HepG2 (cell line): Measurements from ENCODE around the gene SIGLEC15. TPM values are rescaled to one million over a fixed set of nuclear protein-coding genes. Genes with fewer than 3 reads are reported as not detected.

Experiments used
- ATAC-seq: fragments of 200-7000 bp; cut with Tn5 transposase; 3 replicates; pipeline ENCODE4 v1.9.1; 2020; ENCODE audit warnings: mild to moderate bottlenecking, moderate library complexity
- BruUV-seq: library from RNA; stranded (reverse); fragments of 400-500 nt; replicated peaks from 2 replicates; lab custom pipeline; 2021; lab: Mats Ljungman, UMichigan
- CTCF ChIA-PET: fragments of 300-600 bp; formaldehyde crosslinking; extraction: SDS; loops from one replicate; lab custom pipeline; 2021; ENCODE audit warnings: low total read pairs, inconsistent platforms, low intra/inter-chr PET ratio; lab: Yijun Ruan, JAX
- POLR2A ChIA-PET: fragments of 350-600 bp; sonication (Branson Sonifier 250); formaldehyde crosslinking; loops from one replicate; lab custom pipeline; 2020; ENCODE audit warnings: antibody characterized with exemption, inconsistent platforms; lab: Yijun Ruan, JAX
- DNase-seq: peaks from one replicate; pipeline ENCODE4 v3.0.0-alpha.2; 2015; ENCODE audit warnings: low spot score
- FAIRE-seq: peaks from 3 replicates; lab custom pipeline; 2011; peaks lifted over from hg19 to GRCh38; lab: Jason Lieb, UNC
- H2AFZ ChIP-seq: one replicate; pipeline ENCODE4 v1.6.1; 2011; ENCODE audit warnings: low read length, inconsistent platforms
- H3K27ac ChIP-seq: fragments of 300-600 bp; 3 replicates; pipeline ENCODE4 v1.8.0; 2011; ENCODE audit warnings: mixed run types, mild to moderate bottlenecking, mixed read lengths, low read length, inconsistent platforms; ENCODE audit not compliant: insufficient read depth; ENCODE audit errors: extremely low read length
- H3K27me3 ChIP-seq, 2 experiments: fragments of 200-600 bp in 1 of 2; 2 replicates in 1 of 2; 3 replicates in 1 of 2; pipeline versions ENCODE4 v1.6.0 to v1.8.0; 2011; ENCODE audit warnings: low read length in 2 of 2, mild to moderate bottlenecking in 2 of 2, moderate library complexity in 2 of 2, inconsistent platforms in 1 of 2; ENCODE audit not compliant: insufficient read depth in 2 of 2, control insufficient read depth in 1 of 2
- H3K36me3 ChIP-seq, 2 experiments: fragments of 200-600 bp in 1 of 2; replicated peaks in 1 of 2; 2 replicates in 1 of 2; 3 replicates in 1 of 2; pipeline versions ENCODE4 v1.5.1 to v1.8.0; 2011; ENCODE audit warnings: low read length in 2 of 2, inconsistent platforms in 1 of 2; ENCODE audit not compliant: insufficient read depth in 2 of 2, control insufficient read depth in 1 of 2
- H3K4me1 ChIP-seq: 2 replicates; pipeline ENCODE4 v1.5.1; 2012; ENCODE audit warnings: low read length, inconsistent platforms; ENCODE audit not compliant: insufficient read depth
- H3K4me2 ChIP-seq: 2 replicates; pipeline ENCODE4 v1.6.0; 2011; ENCODE audit warnings: low read depth, low read length, inconsistent platforms
- H3K4me3 ChIP-seq, 3 experiments: fragments of 200-600 bp in 1 of 3; sonication (generic), shearing (Covaris generic) in 1 of 3; replicated peaks in 1 of 3; 2 replicates each; pipeline ENCODE4 v1.5.1; 2011 to 2016; ENCODE audit warnings: low read length in 3 of 3, inconsistent platforms in 2 of 3, low read depth in 2 of 3, mild to moderate bottlenecking in 2 of 3, control low read depth in 1 of 3, mixed read lengths in 1 of 3; ENCODE audit not compliant: insufficient read depth in 1 of 3
- H3K79me2 ChIP-seq: one replicate; pipeline ENCODE4 v1.6.1; 2011; ENCODE audit warnings: low read length, inconsistent platforms; ENCODE audit not compliant: insufficient read depth
- H3K9ac ChIP-seq: 2 replicates; pipeline ENCODE4 v1.6.0; 2011; ENCODE audit warnings: mild to moderate bottlenecking, low read depth, low read length, inconsistent platforms; ENCODE audit not compliant: insufficient read depth
- H3K9me3 ChIP-seq: 2 replicates; pipeline ENCODE4 v1.5.1; 2012; ENCODE audit warnings: mild to moderate bottlenecking, low read length
- H4K20me1 ChIP-seq: 2 replicates; pipeline ENCODE4 v1.6.0; 2011; ENCODE audit warnings: inconsistent platforms, mild to moderate bottlenecking, low read length, moderate library complexity; ENCODE audit not compliant: insufficient read depth
- ARID4A ChIP-seq: sonication (generic); formaldehyde crosslinking; IDR thresholded peaks from 2 replicates; pipeline ENCODE4 v1.5.0; 2020; ENCODE audit warnings: mild to moderate bottlenecking, missing genetic modification reagents, borderline replicate concordance
- ATF5 ChIP-seq: sonication (generic); formaldehyde crosslinking; IDR thresholded peaks from 2 replicates; pipeline ENCODE4 v1.4.0; 2020; ENCODE audit warnings: mild to moderate bottlenecking, low read depth, missing genetic modification reagents
- CERS6 ChIP-seq: sonication (generic); formaldehyde crosslinking; IDR thresholded peaks from 2 replicates; pipeline ENCODE4 v1.5.0; 2020; ENCODE audit warnings: missing genetic modification reagents
- FOSL2 ChIP-seq: sonication (generic); formaldehyde crosslinking; IDR thresholded peaks from 2 replicates; pipeline ENCODE4 v1.4.0; 2020; ENCODE audit warnings: missing genetic modification reagents
- GABPB1 ChIP-seq: IDR thresholded peaks from 2 replicates; pipeline ENCODE4 v1.6.1; 2016; ENCODE audit warnings: mild to moderate bottlenecking, missing genetic modification reagents, moderate library complexity, missing compliant biosample characterization
- NFATC3 ChIP-seq: sonication (generic); formaldehyde crosslinking; IDR thresholded peaks from 2 replicates; pipeline ENCODE4 v1.5.1; 2020; ENCODE audit warnings: mild to moderate bottlenecking, missing genetic modification reagents
- RBM22 ChIP-seq: fragments of 200-400 bp; formaldehyde crosslinking; optimal IDR thresholded peaks from 2 replicates; pipeline ENCODE3; 2017; ENCODE audit warnings: mild to moderate bottlenecking, low read length, moderate library complexity
- SMC3 ChIP-seq: IDR thresholded peaks from 2 replicates; pipeline ENCODE4 v1.6.1; 2011; ENCODE audit warnings: low read length, improper control_type of control experiment
- ZBTB37 ChIP-seq: sonication (generic); formaldehyde crosslinking; IDR thresholded peaks from 2 replicates; pipeline ENCODE4 v1.4.0; 2020; ENCODE audit warnings: mild to moderate bottlenecking, missing genetic modification reagents
- ZFP1 ChIP-seq: IDR thresholded peaks from 2 replicates; pipeline ENCODE4 v1.6.1; 2016
- ZNF281 ChIP-seq: sonication (generic); formaldehyde crosslinking; IDR thresholded peaks from 2 replicates; pipeline ENCODE4 v1.4.0; 2020; ENCODE audit warnings: missing genetic modification reagents, borderline replicate concordance
- ZNF567 ChIP-seq: sonication (generic); formaldehyde crosslinking; IDR thresholded peaks from 2 replicates; pipeline ENCODE4 v1.8.1; 2023; ENCODE audit warnings: mild to moderate bottlenecking, missing genetic modification reagents, borderline replicate concordance
- WGBS: methylation state at CpG from one replicate; pipeline ENCODE4 v1.1.6; 2017; ENCODE audit warnings: low lambda C conversion rate; 5-methylcytosine and 5-hydroxymethylcytosine counted together
- in situ Hi-C: cut with HindIII; loops from 2 replicates; pipeline ENCODE4 v1.10.0; 2017; ENCODE audit warnings: low pct_unique_long_range_greater_than_20kb; ENCODE audit not compliant: extremely low pct_ligation_motif_present
- intact Hi-C: fragments of 100-400 bp; cut with micrococcal nuclease; formaldehyde crosslinking; loops from one replicate; pipeline ENCODE4 v1.10.0; 2022; ENCODE audit not compliant: unreplicated experiment
- polyA plus RNA-seq, 8 experiments: library from polyadenylated mRNA; depleted of rRNA in 3 of 8; stranded (reverse) in 7 of 8; unstranded in 1 of 8; fragments of >200 nt; fragmentation: Illumina TruSeq in 4 of 8; extraction: Trizol in 4 of 8; gene quantifications; 2 replicates each; pipeline versions ENCODE4 v1.2.1 to v1.2.3, GENCODE V29; 2011 to 2016; ENCODE audit warnings: low read depth in 4 of 8, missing spikeins in 1 of 8, mixed read lengths in 1 of 8; ENCODE audit not compliant: insufficient read depth in 1 of 8
- total RNA-seq, 5 experiments: library from RNA; depleted of rRNA; stranded (reverse); fragments of >200 nt; fragmentation: Illumina TruSeq; extraction: Trizol; gene quantifications; 2 replicates each; pipeline ENCODE4 v1.2.3, GENCODE V29; 2016; ENCODE audit warnings: low read depth in 1 of 5

The SIGLEC15 gene
- total and polyA plus RNA-seq, 2 of the 13 experiments (the other 11 are each of a cell fraction or from before 2014, with no cell fraction given): not detected

GRCh38 chr18:45876161-45876560, 50.7 kb downstream of the SIGLEC15 start (continued):
- no peak for TF ChIP-seq FOSL2 (CRISPR knock-in tag)
- TF ChIP-seq ZFP1 (CRISPR knock-in tag): no peak
- TF ChIP-seq CERS6 (CRISPR knock-in tag): no peak

GRCh38 chr18:45877403-45877802, 51.9 kb downstream of the SIGLEC15 start:
- Histone ChIP-seq H3K27me3 (no peaks in the 10 kb centered on the region), H2AFZ (no peak overlapping the region), H4K20me1 (no peaks in the 10 kb centered on the region), H3K79me2 (no peaks in the 10 kb centered on the region), H3K36me3 (peaks cover 5 to 45% of the 10 kb centered on the region in 2 experiments; a peak in 4 of 5 replicates), H3K9ac (no peak overlapping the region), H3K9me3 (no peaks in the 10 kb centered on the region), H3K4me1 (no peaks in the 10 kb centered on the region), H3K4me2 (no peak overlapping the region), H3K27ac (no peak overlapping the region)
- CTCF ChIA-PET: no interaction called here
- intact Hi-C loops (no loop called here), in situ Hi-C loops (no loop called here)
- DNase-seq (no peak), FAIRE-seq (no peak)
- BruUV-seq: no TSS peak
- POLR2A ChIA-PET: no interaction called here
- TF ChIP-seq GABPB1 (CRISPR knock-in tag) (no peak), SMC3 (no peak), NFATC3 (CRISPR knock-in tag) (no peak), ZNF567 (CRISPR knock-in tag) (no peak), RBM22 (no peak), ATF5 (CRISPR knock-in tag) (no peak), ZBTB37 (CRISPR knock-in tag) (no peak), ZNF281 (CRISPR knock-in tag) (no peak), ARID4A (no peak)
- TF ChIP-seq, all 625 proteins: peak for 0
- H3K4me3 ChIP-seq: no peak overlapping the region
- 92% methylated on average over 3 of the region's 3 CpGs for WGBS
- ATAC-seq: no peak
